Measurements from ENCODE around the gene TAF11L13. TPM values are rescaled to one million over a fixed set of nuclear protein-coding genes. Genes with fewer than 3 reads are reported as not detected.
"Not testable (repeated sequence)": the region's sequence is repeated elsewhere in the genome, so short reads cannot be mapped to it uniquely, and the experiment has no call there.

The TAF11L13 gene
- not detected for polyA plus RNA-seq
- long read RNA-seq, donor 1 = 0 reads
- long read RNA-seq, donor 2 = 0 reads
- long read RNA-seq, donor 3 = 0 reads
- long read RNA-seq, donor 4 = 0 reads
- long read RNA-seq, donor 5 = 0 reads
- long read RNA-seq, donor 6 = 0 reads
- long read RNA-seq, donor 7 = 0 reads
- long read RNA-seq, donor 8 = 0 reads
- long read RNA-seq, donor 9 = 0 reads
- long read RNA-seq, donor 10 = 0 reads
- long read RNA-seq, donor 11 = 0 reads

- not testable (repeated sequence) for H3K9me3 ChIP-seq (ENCODE audit: control insufficient read depth, low read depth, low read length); H3K27me3 ChIP-seq (ENCODE audit: control insufficient read depth, insufficient read depth, low read length)
- WGBS (ENCODE audit: insufficient coverage, low lambda C conversion rate) = no CpG with 5 or more reads among the region's 12 CpGs
These were observed at the start of gene TAF11L13 for GRCh38 chr5:17631788-17632187. TAF11L13 (plus strand) TSS chr5:17632088.

GRCh38 chr5:17585658-17586057 is 46.2 kb upstream of the TAF11L13 start, which contains the start of gene TAF11L7:
TAF11L7 (minus strand) TSS chr5:17585758.
- H3K27me3 ChIP-seq (ENCODE audit: control insufficient read depth, insufficient read depth, low read length); H3K36me3 ChIP-seq (ENCODE audit: control insufficient read depth, insufficient read depth, low read length); H3K4me3 ChIP-seq (ENCODE audit: low read length); H3K9me3 ChIP-seq (ENCODE audit: control insufficient read depth, low read depth, low read length); H3K4me1 ChIP-seq (ENCODE audit: control insufficient read depth, insufficient read depth, low read length); H3K27ac ChIP-seq (ENCODE audit: low read length); DNase-seq: not testable (repeated sequence)
- whole genome bisulfite sequencing (ENCODE audit: insufficient coverage, low lambda C conversion rate) = no CpG with 5 or more reads among the region's 16 CpGs

More at GRCh38 chr5:17631788-17632187, at the start of gene TAF11L13:
- not testable (repeated sequence) for H3K4me3 ChIP-seq (ENCODE audit: low read length); H3K4me1 ChIP-seq (ENCODE audit: control insufficient read depth, insufficient read depth, low read length); H3K36me3 ChIP-seq (ENCODE audit: control insufficient read depth, insufficient read depth, low read length); H3K27ac ChIP-seq (ENCODE audit: low read length); DNase-seq

- no CpG with 5 or more reads among the region's 16 CpGs for WGBS (ENCODE audit: insufficient coverage, low lambda C conversion rate)
- DNase-seq; H3K27me3 ChIP-seq (ENCODE audit: control insufficient read depth, insufficient read depth, low read length); H3K27ac ChIP-seq (ENCODE audit: low read length); H3K36me3 ChIP-seq (ENCODE audit: control insufficient read depth, insufficient read depth, low read length); H3K4me3 ChIP-seq (ENCODE audit: low read length); H3K9me3 ChIP-seq (ENCODE audit: control insufficient read depth, low read depth, low read length); H3K4me1 ChIP-seq (ENCODE audit: control insufficient read depth, insufficient read depth, low read length): not testable (repeated sequence)
These were observed 41.0 kb upstream of the TAF11L13 start, which contains the start of gene TAF11L8 for GRCh38 chr5:17590860-17591259. TAF11L8 (minus strand) TSS chr5:17590960.

GRCh38 chr5:17594255-17594654 is 37.6 kb upstream of the TAF11L13 start, which contains the start of gene TAF11L9:
TAF11L9 (minus strand) TSS chr5:17594394.
- H3K27ac ChIP-seq (ENCODE audit: low read length); H3K4me1 ChIP-seq (ENCODE audit: control insufficient read depth, insufficient read depth, low read length); DNase-seq; H3K27me3 ChIP-seq (ENCODE audit: control insufficient read depth, insufficient read depth, low read length); H3K4me3 ChIP-seq (ENCODE audit: low read length); H3K36me3 ChIP-seq (ENCODE audit: control insufficient read depth, insufficient read depth, low read length); H3K9me3 ChIP-seq (ENCODE audit: control insufficient read depth, low read depth, low read length): not testable (repeated sequence)
- WGBS (ENCODE audit: insufficient coverage, low lambda C conversion rate) = no CpG with 5 or more reads among the region's 15 CpGs

DNA sequence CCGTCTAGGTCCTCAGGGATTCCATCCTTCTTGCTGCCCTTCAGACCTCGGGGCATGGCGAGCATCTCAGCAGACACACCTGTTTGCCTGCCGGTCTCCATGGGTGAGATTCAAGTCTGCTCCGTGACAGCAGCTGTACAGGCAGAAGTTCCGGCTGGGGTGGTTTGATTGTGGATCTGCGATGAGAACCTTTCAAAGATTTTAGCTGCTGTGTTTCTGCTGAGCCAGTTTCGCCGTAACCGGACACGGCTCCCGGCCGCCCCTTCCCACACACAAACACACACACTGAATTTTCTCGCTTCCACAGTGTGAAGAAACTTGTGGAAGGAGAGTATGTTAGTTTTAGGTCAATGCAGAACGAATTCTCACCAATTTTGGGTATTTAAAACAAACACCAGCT is 34.2 kb upstream of the TAF11L13 start, which contains the start of gene TAF11L10:
TSS of gene TAF11L10 (minus strand) at position 101 of the 400 bp plus-strand sequence.
- H3K4me1 ChIP-seq (ENCODE audit: control insufficient read depth, insufficient read depth, low read length); H3K27me3 ChIP-seq (ENCODE audit: control insufficient read depth, insufficient read depth, low read length); H3K9me3 ChIP-seq (ENCODE audit: control insufficient read depth, low read depth, low read length); DNase-seq; H3K36me3 ChIP-seq (ENCODE audit: control insufficient read depth, insufficient read depth, low read length); H3K4me3 ChIP-seq (ENCODE audit: low read length); H3K27ac ChIP-seq (ENCODE audit: low read length): not testable (repeated sequence)
- no CpG with 5 or more reads among the region's 15 CpGs for whole genome bisulfite sequencing (ENCODE audit: insufficient coverage, low lambda C conversion rate)

DNA sequence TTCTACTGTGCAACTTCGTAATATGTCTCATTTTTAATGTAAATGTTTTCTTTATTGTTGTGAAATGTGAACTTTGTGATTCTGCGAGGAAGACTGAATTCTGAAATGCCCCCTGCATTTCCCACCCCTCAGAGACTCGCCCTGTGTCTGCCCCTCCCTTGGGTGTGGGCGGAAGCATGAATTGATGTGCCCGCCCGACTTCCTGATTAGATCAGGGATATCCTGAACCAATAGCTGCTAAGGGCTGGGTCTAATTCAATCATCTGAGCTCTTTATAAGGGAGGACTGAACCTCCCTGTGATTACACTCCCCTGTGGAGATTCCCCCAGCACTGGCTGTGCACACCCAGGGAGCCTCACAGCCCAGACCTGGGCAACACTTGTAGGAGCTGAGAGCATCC is 28.0 kb upstream of the TAF11L13 start, which contains the start of gene TAF11L11:
TSS of gene TAF11L11 (plus strand) at position 304 of the 400 bp plus-strand sequence.
- not testable (repeated sequence) for H3K4me3 ChIP-seq (ENCODE audit: low read length); DNase-seq; H3K36me3 ChIP-seq (ENCODE audit: control insufficient read depth, insufficient read depth, low read length); H3K9me3 ChIP-seq (ENCODE audit: control insufficient read depth, low read depth, low read length); H3K27ac ChIP-seq (ENCODE audit: low read length); H3K27me3 ChIP-seq (ENCODE audit: control insufficient read depth, insufficient read depth, low read length); H3K4me1 ChIP-seq (ENCODE audit: control insufficient read depth, insufficient read depth, low read length)
- 100% methylated on average over 1 of the region's 6 CpGs for WGBS (ENCODE audit: insufficient coverage, low lambda C conversion rate)

DNA sequence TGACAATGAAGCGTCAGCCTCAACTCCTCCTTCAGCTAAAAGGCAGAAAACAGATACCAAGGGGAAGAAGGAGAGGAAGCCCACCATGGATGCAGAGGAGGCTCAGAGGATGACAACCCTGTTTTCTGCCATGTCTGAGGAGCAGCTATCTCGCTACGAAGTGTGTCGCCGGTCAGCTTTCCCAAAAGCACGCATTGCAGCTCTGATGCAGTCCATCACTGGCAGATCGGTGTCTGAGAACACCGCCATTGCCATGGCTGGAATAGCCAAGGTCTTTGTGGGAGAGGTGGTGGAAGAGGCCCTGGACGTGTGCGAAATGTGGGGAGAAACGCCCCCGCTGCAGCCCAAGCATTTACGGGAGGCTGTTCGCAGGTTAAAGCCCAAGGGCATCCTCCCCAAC is 26.9 kb upstream of the TAF11L13 start:
- Histone ChIP-seq H3K4me3 (ENCODE audit: low read length) (no peak overlapping the region), H3K27me3 (ENCODE audit: control insufficient read depth, insufficient read depth, low read length) (no peaks in the 10 kb centered on the region), H3K36me3 (ENCODE audit: control insufficient read depth, insufficient read depth, low read length) (no peaks in the 10 kb centered on the region), H3K4me1 (ENCODE audit: control insufficient read depth, insufficient read depth, low read length) (no peaks in the 10 kb centered on the region), H3K9me3 (ENCODE audit: control insufficient read depth, low read depth, low read length) (peaks cover 3% of the 10 kb centered on the region), H3K27ac (ENCODE audit: low read length) (no peak overlapping the region)
- DNase-seq = no peak
- no CpG with 5 or more reads among the region's 14 CpGs for WGBS (ENCODE audit: insufficient coverage, low lambda C conversion rate)

DNA sequence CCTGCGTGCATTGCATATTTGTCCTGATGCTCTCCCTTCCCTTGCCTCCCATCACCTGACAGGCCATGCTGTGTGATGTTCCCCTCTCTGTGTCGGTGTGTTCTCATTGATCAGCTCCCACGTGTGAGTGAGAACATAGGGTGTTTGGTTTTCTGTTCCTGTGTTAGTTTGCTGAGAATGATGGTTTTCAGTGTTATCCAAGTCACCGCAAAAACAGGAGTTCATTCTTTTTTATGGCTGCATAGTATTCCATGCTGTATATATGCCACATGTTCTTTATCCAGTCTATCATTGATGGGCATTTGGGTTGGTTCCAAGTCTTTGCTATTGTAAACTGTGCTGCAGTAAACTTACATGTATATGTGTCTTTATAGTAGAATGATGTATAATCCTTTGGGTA is 24.4 kb upstream of the TAF11L13 start:
- not testable (repeated sequence) for H3K27ac ChIP-seq (ENCODE audit: low read length); H3K4me3 ChIP-seq (ENCODE audit: low read length); DNase-seq; H3K9me3 ChIP-seq (ENCODE audit: control insufficient read depth, low read depth, low read length); H3K27me3 ChIP-seq (ENCODE audit: control insufficient read depth, insufficient read depth, low read length); H3K4me1 ChIP-seq (ENCODE audit: control insufficient read depth, insufficient read depth, low read length); H3K36me3 ChIP-seq (ENCODE audit: control insufficient read depth, insufficient read depth, low read length)
- no CpG with 5 or more reads among the region's 4 CpGs for WGBS (ENCODE audit: insufficient coverage, low lambda C conversion rate)

GRCh38 chr5:17610092-17610491 is 21.8 kb upstream of the TAF11L13 start, which contains the start of gene TAF11L12:
TAF11L12 (plus strand) TSS chr5:17610392.
- not testable (repeated sequence) for H3K4me3 ChIP-seq (ENCODE audit: low read length); H3K36me3 ChIP-seq (ENCODE audit: control insufficient read depth, insufficient read depth, low read length); H3K27me3 ChIP-seq (ENCODE audit: control insufficient read depth, insufficient read depth, low read length); H3K4me1 ChIP-seq (ENCODE audit: control insufficient read depth, insufficient read depth, low read length); H3K9me3 ChIP-seq (ENCODE audit: control insufficient read depth, low read depth, low read length); H3K27ac ChIP-seq (ENCODE audit: low read length); DNase-seq
- WGBS (ENCODE audit: insufficient coverage, low lambda C conversion rate) = no CpG with 5 or more reads among the region's 2 CpGs

- Histone ChIP-seq H3K4me3 (ENCODE audit: low read length) (no peak overlapping the region), H3K9me3 (ENCODE audit: control insufficient read depth, low read depth, low read length) (peaks cover 6% of the 10 kb centered on the region), H3K27ac (ENCODE audit: low read length) (no peak overlapping the region), H3K4me1 (ENCODE audit: control insufficient read depth, insufficient read depth, low read length) (no peaks in the 10 kb centered on the region), H3K36me3 (ENCODE audit: control insufficient read depth, insufficient read depth, low read length) (no peaks in the 10 kb centered on the region), H3K27me3 (ENCODE audit: control insufficient read depth, insufficient read depth, low read length) (no peaks in the 10 kb centered on the region)
- DNase-seq = no peak
- WGBS (ENCODE audit: insufficient coverage, low lambda C conversion rate) = no CpG with 5 or more reads among the region's 17 CpGs
These were observed 16.8 kb upstream of the TAF11L13 start for GRCh38 chr5:17614872-17615605.

Measured in large intestine (tissue), 12 donors.